K562 (cell line): Measurements from ENCODE around the gene PIM3. TPM values are rescaled to one million over a fixed set of nuclear protein-coding genes. Genes with fewer than 3 reads are reported as not detected.

Source experiments
- ATAC-seq: fragments of 200-7000 bp; cut with Tn5 transposase; 3 replicates; pipeline ENCODE4 v1.9.1; 2020; ENCODE audit warnings: moderate library complexity
- BruUV-seq: library from RNA; stranded (reverse); fragments of 400-500 nt; replicated peaks from 2 replicates; lab custom pipeline; 2021; lab: Mats Ljungman, UMichigan
- CTCF ChIA-PET: fragments of 300-600 bp; formaldehyde crosslinking; extraction: SDS; loops from one replicate; lab custom pipeline; 2021; ENCODE audit warnings: low intra/inter-chr PET ratio; lab: Yijun Ruan, JAX
- POLR2A ChIA-PET: fragments of 300-600, 350-650 bp; sonication (Branson Sonifier 250); formaldehyde crosslinking; extraction: SDS; loops from one replicate; lab custom pipeline; 2021; ENCODE audit warnings: antibody characterized with exemption, inconsistent platforms; lab: Yijun Ruan, JAX
- DNase-seq, 4 experiments: peaks; one replicate each; pipeline versions ENCODE4 v3.0.0 to v3.0.0-alpha.2; 2011 to 2018; ENCODE audit warnings: low spot score in 3 of 4, mixed read lengths in 3 of 4; ENCODE audit errors: extremely low read depth in 1 of 4
- FAIRE-seq: peaks from 2 replicates; lab custom pipeline; 2011; peaks lifted over from hg19 to GRCh38; lab: Jason Lieb, UNC
- H2AFZ ChIP-seq: 2 replicates; pipeline ENCODE4 v1.6.0; 2011; ENCODE audit warnings: low read depth, low read length, control low read depth, inconsistent platforms
- H3K27ac ChIP-seq: fragments of 200-600 bp; 3 replicates; pipeline ENCODE4 v1.8.0; 2011; ENCODE audit warnings: low read depth, mild to moderate bottlenecking, control low read depth, inconsistent platforms, low read length, moderate library complexity, mixed read lengths; ENCODE audit errors: extremely low read depth
- H3K27me3 ChIP-seq, 2 experiments: fragments of 300-600 bp in 1 of 2; 2 replicates in 1 of 2; 3 replicates in 1 of 2; pipeline versions ENCODE4 v1.6.0 to v1.8.0; 2011; ENCODE audit warnings: inconsistent platforms in 2 of 2, low read length in 2 of 2, mild to moderate bottlenecking in 1 of 2, mixed read lengths in 1 of 2, moderate library complexity in 1 of 2; ENCODE audit not compliant: control insufficient read depth in 2 of 2, insufficient read depth in 2 of 2
- H3K36me3 ChIP-seq: fragments of 300-600 bp; 3 replicates; pipeline ENCODE4 v1.8.0; 2011; ENCODE audit warnings: mild to moderate bottlenecking, low read length, inconsistent platforms; ENCODE audit not compliant: control insufficient read depth, insufficient read depth
- H3K4me1 ChIP-seq, 2 experiments: fragments of 200-600 bp in 1 of 2; replicated peaks in 1 of 2; 2 replicates in 1 of 2; 3 replicates in 1 of 2; pipeline versions ENCODE4 v1.5.1 to v1.8.0; 2011; ENCODE audit warnings: inconsistent platforms in 2 of 2, low read length in 2 of 2, mild to moderate bottlenecking in 1 of 2, mixed read lengths in 1 of 2, moderate library complexity in 1 of 2; ENCODE audit not compliant: control insufficient read depth in 2 of 2, insufficient read depth in 2 of 2
- H3K4me2 ChIP-seq: 2 replicates; pipeline ENCODE4 v1.6.1; 2011; ENCODE audit warnings: low read length, control low read depth, inconsistent platforms, mixed read lengths; ENCODE audit not compliant: insufficient read depth
- H3K4me3 ChIP-seq: fragments of 200-600 bp; sonication (generic), shearing (Covaris generic); 2 replicates; pipeline ENCODE4 v1.5.1; 2016; ENCODE audit warnings: control low read depth, inconsistent platforms
- H3K79me2 ChIP-seq: fragments of 200-600 bp; 3 replicates; pipeline ENCODE4 v1.8.0; 2011; ENCODE audit warnings: low read length, inconsistent platforms; ENCODE audit not compliant: control insufficient read depth, insufficient read depth
- H3K9ac ChIP-seq, 2 experiments: 2 replicates each; pipeline versions ENCODE4 v1.6.0 to v1.6.1; 2011; ENCODE audit warnings: low read depth in 2 of 2, low read length in 2 of 2, control low read depth in 1 of 2, inconsistent platforms in 1 of 2, mild to moderate bottlenecking in 1 of 2, mixed read lengths in 1 of 2; ENCODE audit not compliant: insufficient read depth in 1 of 2
- H3K9me1 ChIP-seq: one replicate; pipeline ENCODE4 v1.6.0; 2011; ENCODE audit warnings: inconsistent platforms, mild to moderate bottlenecking, low read length, moderate library complexity; ENCODE audit not compliant: control insufficient read depth, insufficient read depth
- H3K9me3 ChIP-seq: replicated peaks from 2 replicates; pipeline ENCODE4 v1.5.1; 2011; ENCODE audit warnings: low read depth, low read length, inconsistent platforms; ENCODE audit not compliant: control insufficient read depth, insufficient read depth
- H4K20me1 ChIP-seq: replicated peaks from 2 replicates; pipeline ENCODE4 v1.6.1; 2011; ENCODE audit warnings: low read length, inconsistent platforms, mixed read lengths; ENCODE audit not compliant: control insufficient read depth, insufficient read depth
- BCL6 ChIP-seq: fragments of 250-450 bp; sonication (Bioruptor Pico); IDR thresholded peaks from 2 replicates; pipeline ENCODE4 v1.4.0; 2020
- BCOR ChIP-seq: fragments of 450-650 bp; IDR thresholded peaks from 2 replicates; pipeline ENCODE4 v1.6.1; 2016
- CXXC5 ChIP-seq: fragments of 250-450 bp; sonication (Bioruptor Pico); IDR thresholded peaks from 2 replicates; pipeline ENCODE4 v1.8.0; 2022; ENCODE audit warnings: inconsistent platforms, mild to moderate bottlenecking, moderate library complexity
- ETV5 ChIP-seq: sonication (generic); formaldehyde crosslinking; IDR thresholded peaks from 2 replicates; pipeline ENCODE4 v1.4.0; 2020; ENCODE audit warnings: low read depth, mild to moderate bottlenecking, missing genetic modification reagents
- MAFF ChIP-seq: IDR thresholded peaks from 2 replicates; pipeline ENCODE4 v1.6.1; 2012; ENCODE audit warnings: low read length, improper control_type of control experiment
- MECOM ChIP-seq: fragments of 250-450 bp; sonication (Bioruptor Pico); IDR thresholded peaks from 2 replicates; pipeline ENCODE4 v1.8.0; 2022; ENCODE audit warnings: inconsistent platforms
- MTA3 ChIP-seq: fragments of 450-650 bp; formaldehyde crosslinking; IDR thresholded peaks from 2 replicates; pipeline ENCODE4 v1.6.1; 2017; ENCODE audit warnings: mild to moderate bottlenecking, borderline replicate concordance
- PTBP1 ChIP-seq: fragments of 200-400 bp; formaldehyde crosslinking; IDR thresholded peaks from 2 replicates; pipeline ENCODE4 v1.6.1; 2017; ENCODE audit warnings: low read depth, low read length
- RBM22 ChIP-seq: fragments of 200-400 bp; formaldehyde crosslinking; IDR thresholded peaks from 2 replicates; pipeline ENCODE4 v1.6.1; 2018; ENCODE audit warnings: low read length, low read depth; ENCODE audit not compliant: poor library complexity, severe bottlenecking
- RREB1 ChIP-seq: fragments of 250-450 bp; sonication (Bioruptor Pico); IDR thresholded peaks from 2 replicates; pipeline ENCODE4 v1.4.0; 2020
- SRSF3 ChIP-seq: fragments of 200-400 bp; formaldehyde crosslinking; IDR thresholded peaks from 2 replicates; pipeline ENCODE4 v1.6.1; 2016; ENCODE audit warnings: mild to moderate bottlenecking, low read length, moderate library complexity; ENCODE audit not compliant: insufficient read depth
- STAT5A ChIP-seq: IDR thresholded peaks from 2 replicates; pipeline ENCODE4 v1.6.1; 2012; ENCODE audit warnings: low read length, inconsistent platforms, borderline replicate concordance
- STAT6 ChIP-seq: sonication (generic); formaldehyde crosslinking; IDR thresholded peaks from 2 replicates; pipeline ENCODE4 v1.8.1; 2023; ENCODE audit warnings: mild to moderate bottlenecking, missing genetic modification reagents
- TAF15 ChIP-seq: fragments of 200-400 bp; formaldehyde crosslinking; IDR thresholded peaks from 2 replicates; pipeline ENCODE4 v1.6.1; 2017; ENCODE audit warnings: mild to moderate bottlenecking, low read depth, low read length, moderate library complexity
- ZNF23 ChIP-seq: fragments of 250-450 bp; sonication (Bioruptor Pico); IDR thresholded peaks from 2 replicates; pipeline ENCODE4 v1.4.0; 2020; ENCODE audit warnings: mild to moderate bottlenecking
- WGBS: fragments of 100-300 bp; shearing (Covaris generic); methylation state at CpG from one replicate; pipeline ENCODE4 v1.1.6; 2016; ENCODE audit warnings: low coverage, mixed read lengths; ENCODE audit not compliant: insufficient coverage; ENCODE audit errors: missing lambda C conversion rate; 5-methylcytosine and 5-hydroxymethylcytosine counted together
- in situ Hi-C: fragments of 300-500 bp; cut with MboI; formaldehyde crosslinking; loops from 4 replicates; pipeline ENCODE4 v1.15.0; 2018; ENCODE audit warnings: inconsistent platforms, mixed read lengths
- intact Hi-C: fragments of 100-400 bp; cut with micrococcal nuclease; formaldehyde crosslinking; loops from 2 replicates; pipeline ENCODE4 v1.14.2; 2022
- polyA plus RNA-seq, 8 experiments: library from polyadenylated mRNA; depleted of rRNA in 4 of 8; stranded (reverse) in 5 of 8; unstranded in 3 of 8; fragments of >200 nt; fragmentation: Nextera tagmentation in 2 of 8; fragmentation: Illumina TruSeq in 1 of 8; extraction: Ambion mirVana in 2 of 8; extraction: Trizol in 1 of 8; gene quantifications; 2 replicates each; pipeline versions ENCODE4 v1.2.1 to v1.2.3, GENCODE V29; 2011 to 2014; ENCODE audit warnings: inconsistent platforms in 1 of 8, missing spikeins in 1 of 8
- total RNA-seq, 7 experiments: library from RNA; depleted of rRNA in 6 of 7; stranded (reverse); fragments of >200 nt in 6 of 7; fragmentation: Illumina TruSeq in 2 of 7; extraction: Trizol in 2 of 7; gene quantifications; 2 replicates each; pipeline versions ENCODE4 v1.2.1 to v1.2.3, GENCODE V29; 2011 to 2021; ENCODE audit warnings: low replicate concordance in 1 of 7

Gene PIM3
- total and polyA plus RNA-seq, 9 of the 15 experiments (the other 6 are each of a cell fraction or from before 2014, with no cell fraction given): 0.24 to 40.5 (median 5.3) TPM

- no peaks in the 10 kb centered on the region for H3K9me3 ChIP-seq
- in situ Hi-C loops: no loop called here
- no TSS peak for BruUV-seq
- H3K4me1 ChIP-seq: peaks cover 11 to 66% of the 10 kb centered on the region in 2 experiments; a peak in 4 of 5 replicates
- no peaks in the 10 kb centered on the region for H3K9me1 ChIP-seq
- H3K9ac ChIP-seq: no peak overlapping the region; a peak in 1 of 4 replicates
- H3K79me2 ChIP-seq: no peaks in the 10 kb centered on the region
- H3K27ac ChIP-seq: no peak overlapping the region
- ATAC-seq (no peak), FAIRE-seq (no peak), DNase-seq (no peak)
- no peak overlapping the region for H3K4me3 ChIP-seq
- no peak overlapping the region for H3K4me2 ChIP-seq
- H3K27me3 ChIP-seq: no peaks in the 10 kb centered on the region
- no peaks in the 10 kb centered on the region for H3K36me3 ChIP-seq
- intact Hi-C loops: no loop called here
- H4K20me1 ChIP-seq: no peaks in the 10 kb centered on the region
- no peak overlapping the region for H2AFZ ChIP-seq
- POLR2A ChIA-PET: interaction anchor here (0.6 kb wide), 1 partner anchor 476 kb away, joined by 3 read pairs; no protein-coding TSS in a partner anchor
- WGBS: 79% methylated on average over 10 of the region's 17 CpGs
- CTCF ChIA-PET: no interaction called here
- no peak for TF ChIP-seq ETV5 (CRISPR knock-in tag)
- no peak for TF ChIP-seq ZNF23
- TF ChIP-seq CXXC5: no peak
- no peak for TF ChIP-seq TAF15
- TF ChIP-seq RREB1 (CRISPR knock-in tag): no peak
- no peak for TF ChIP-seq BCL6 (CRISPR knock-in tag)
- no peak for TF ChIP-seq MECOM (CRISPR knock-in tag)
- no peak for TF ChIP-seq MAFF
- TF ChIP-seq RBM22: no peak
- no peak for TF ChIP-seq STAT6 (CRISPR knock-in tag)
- no peak for TF ChIP-seq BCOR
- no peak for TF ChIP-seq SRSF3
- TF ChIP-seq STAT5A: no peak
- no peak for TF ChIP-seq MTA3
- no peak for TF ChIP-seq PTBP1
These were observed 18.9 kb upstream of the PIM3 start for GRCh38 chr22:49941507-49942316.
